D721Med (cell line): ENCODE results near the gene HS3ST4.

Experiments used
- DNase-seq: peaks from one replicate; pipeline ENCODE4 v3.0.0; 2011; ENCODE audit warnings: low spot score; ENCODE audit not compliant: insufficient read length
- FAIRE-seq: peaks from 2 replicates; lab custom pipeline; 2011; peaks lifted over from hg19 to GRCh38; lab: Jason Lieb, UNC
- CTCF ChIP-seq: IDR thresholded peaks from 2 replicates; pipeline ENCODE4 v1.5.1; 2012; ENCODE audit warnings: mild to moderate bottlenecking, control low read depth; ENCODE audit not compliant: insufficient read depth; ENCODE audit errors: missing control alignments

HS3ST4 gene

GRCh38 chr16:25838724-25839186, 147.0 kb downstream of the HS3ST4 start:
- FAIRE-seq (no peak), DNase-seq (no peak)
- TF ChIP-seq CTCF: peak; percentile 76

- FAIRE-seq (peak; percentile 94), DNase-seq (no peak)
- no peak for TF ChIP-seq CTCF
Measured at GRCh38 chr16:25841761-25842160, 150.0 kb downstream of the HS3ST4 start.

- FAIRE-seq (no peak), DNase-seq (no peak)
- no peak for TF ChIP-seq CTCF
Measured at GRCh38 chr16:25845901-25846300, 154.1 kb downstream of the HS3ST4 start.

- no peak for DNase-seq
- no peak for TF ChIP-seq CTCF
- FAIRE-seq: no peak
Measured at GRCh38 chr16:25854141-25854540, 162.4 kb downstream of the HS3ST4 start.

GRCh38 chr16:25855063-25855462, 163.3 kb downstream of the HS3ST4 start:
- FAIRE-seq: no peak
- DNase-seq: no peak
- TF ChIP-seq CTCF: no peak

- FAIRE-seq (no peak), DNase-seq (no peak)
- no peak for TF ChIP-seq CTCF
Measured at GRCh38 chr16:25855818-25856217, 164.1 kb downstream of the HS3ST4 start.

GRCh38 chr16:25859645-25860044, 167.9 kb downstream of the HS3ST4 start:
- FAIRE-seq (no peak), DNase-seq (no peak)
- no peak for TF ChIP-seq CTCF
